Measurements from ENCODE around the gene RAVER1. TPM values are rescaled to one million over a fixed set of nuclear protein-coding genes. Genes with fewer than 3 reads are reported as not detected.

The RAVER1 gene
- total and polyA plus RNA-seq, 2 of the 13 experiments (the other 11 are each of a cell fraction or from before 2014, with no cell fraction given): 3.6 to 7.9 TPM

DNA sequence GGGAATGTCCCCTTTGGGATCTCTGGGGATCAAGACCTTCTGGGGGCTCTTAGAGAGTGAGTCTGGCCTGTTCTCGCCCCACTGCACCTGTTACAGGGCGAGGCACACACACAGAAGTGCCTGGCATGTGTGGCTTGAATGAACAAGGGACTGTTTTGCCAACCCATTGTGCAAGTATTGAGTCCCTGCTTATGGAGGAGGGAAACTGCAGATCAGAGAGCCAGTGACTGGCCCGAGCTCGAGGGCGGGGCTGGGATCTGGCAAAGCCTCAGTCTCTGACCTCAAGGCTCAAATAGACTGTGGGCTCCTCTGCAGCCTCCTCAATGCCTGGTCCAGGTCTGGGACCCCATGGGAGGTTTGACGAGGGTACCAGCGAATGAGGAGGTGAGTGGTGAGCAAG is 5.5 kb downstream of the RAVER1 start:
- H3K36me3 ChIP-seq (replicated peaks in 1 of 2; ENCODE audit: control insufficient read depth in 1 of 2, insufficient read depth in 2 of 2, low read length in 2 of 2): peaks cover 35 to 73% of the 10 kb centered on the region in 2 experiments
- no peak overlapping the region for H2AFZ ChIP-seq (ENCODE audit: low read length)
- in situ Hi-C loops (cut with HindIII; ENCODE audit: extremely low pct_ligation_motif_present, low pct_unique_long_range_greater_than_20kb) (no loop called here), intact Hi-C loops (cut with micrococcal nuclease; ENCODE audit: unreplicated experiment) (no loop called here)
- no peak overlapping the region for H3K9ac ChIP-seq (ENCODE audit: insufficient read depth, low read depth, low read length)
- H3K4me1 ChIP-seq (ENCODE audit: insufficient read depth, low read length): peaks cover 11% of the 10 kb centered on the region
- H3K27ac ChIP-seq (ENCODE audit: extremely low read length, insufficient read depth, low read length): no peak overlapping the region
- H4K20me1 ChIP-seq (ENCODE audit: insufficient read depth, low read length): peaks cover 16% of the 10 kb centered on the region; the same call in 1 of the 2 replicates
- no TSS peak for BruUV-seq (replicated peaks)
- peaks cover 23% of the 10 kb centered on the region for H3K79me2 ChIP-seq (ENCODE audit: insufficient read depth, low read length)
- ChIA-PET CTCF (ENCODE audit: low intra/inter-chr PET ratio, low total read pairs) (no interaction called here), POLR2A (no interaction called here)
- no peak overlapping the region for H3K4me3 ChIP-seq (replicated peaks in 1 of 3; ENCODE audit: insufficient read depth in 1 of 3, low read depth in 2 of 3, low read length in 3 of 3)
- H3K4me2 ChIP-seq (ENCODE audit: low read depth, low read length): no peak overlapping the region
- WGBS (ENCODE audit: low lambda C conversion rate): 96% methylated on average over 4 of the region's 7 CpGs
- TF ChIP-seq RAD51 (IDR thresholded peaks at IDR 0.05; ENCODE audit: borderline replicate concordance) (no peak), POLR2A (IDR thresholded peaks at IDR 0.05; ENCODE audit: insufficient read depth in 1 of 2, low read depth in 2 of 2, low read length in 2 of 2) (0 out of 4 replicates have a peak, but pooled peaks of 1 of the 2 experiments have one; percentile 23)
- H3K9me3 ChIP-seq (ENCODE audit: low read length): no peaks in the 10 kb centered on the region
- no peak for FAIRE-seq
- DNase-seq (ENCODE audit: low spot score): no peak
- ATAC-seq: no peak
- H3K27me3 ChIP-seq (ENCODE audit: control insufficient read depth in 1 of 2, insufficient read depth in 2 of 2, low read length in 2 of 2): no peaks in the 10 kb centered on the region; a peak in 1 of 5 replicates

DNA sequence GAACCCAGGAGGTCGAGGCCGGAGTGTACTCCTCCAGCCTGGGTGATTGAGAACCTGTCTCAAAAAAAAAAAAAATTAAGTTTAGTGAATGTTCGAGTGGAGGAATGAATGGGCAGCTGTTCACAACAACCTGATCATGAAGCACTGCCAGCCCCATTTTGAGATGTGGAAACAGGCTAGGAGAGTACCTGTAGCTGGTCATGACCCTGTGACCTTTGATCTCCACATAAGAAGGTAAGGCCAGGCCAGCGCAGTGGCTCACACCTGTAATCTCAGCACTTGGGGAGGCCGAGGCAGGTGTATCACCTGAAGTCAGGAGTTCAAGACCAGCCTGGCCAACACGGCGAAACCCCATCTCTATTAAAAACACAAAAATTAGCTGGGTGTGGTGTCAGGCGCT is 7.6 kb downstream of the RAVER1 start:
- WGBS (ENCODE audit: low lambda C conversion rate): 97% methylated on average over 8 of the region's 8 CpGs
- no peak overlapping the region for H2AFZ ChIP-seq (ENCODE audit: low read length)
- H3K4me2 ChIP-seq (ENCODE audit: low read depth, low read length): no peak overlapping the region
- POLR2A ChIA-PET: interaction anchor here (1.0 to 3.2 kb wide), 2 partner anchors 8 to 36 kb away, joined by 5 to 24 read pairs; partner anchors contain the start of genes ICAM5 and RAVER1
- H3K36me3 ChIP-seq (replicated peaks in 1 of 2; ENCODE audit: control insufficient read depth in 1 of 2, insufficient read depth in 2 of 2, low read length in 2 of 2): peaks cover 47 to 89% of the 10 kb centered on the region in 2 experiments
- intact Hi-C loops (cut with micrococcal nuclease; ENCODE audit: unreplicated experiment): no loop called here
- H3K27me3 ChIP-seq (ENCODE audit: control insufficient read depth in 1 of 2, insufficient read depth in 2 of 2, low read length in 2 of 2): no peaks in the 10 kb centered on the region
- CTCF ChIA-PET (ENCODE audit: low intra/inter-chr PET ratio, low total read pairs): no interaction called here
- H3K4me3 ChIP-seq (replicated peaks in 1 of 3; ENCODE audit: insufficient read depth in 1 of 3, low read depth in 2 of 3, low read length in 3 of 3): no peak overlapping the region
- H3K27ac ChIP-seq (ENCODE audit: extremely low read length, insufficient read depth, low read length): no peak overlapping the region
- no peak for TF ChIP-seq ZFAT (CRISPR knock-in tag; conservative IDR thresholded peaks at IDR 0.05)
- no peaks in the 10 kb centered on the region for H3K9me3 ChIP-seq (ENCODE audit: low read length)
- ATAC-seq: no peak
- H3K79me2 ChIP-seq (ENCODE audit: insufficient read depth, low read length): peaks cover 8% of the 10 kb centered on the region
- FAIRE-seq: no peak
- in situ Hi-C loops (cut with HindIII; ENCODE audit: extremely low pct_ligation_motif_present, low pct_unique_long_range_greater_than_20kb): no loop called here
- no TSS peak for BruUV-seq (replicated peaks)
- H4K20me1 ChIP-seq (ENCODE audit: insufficient read depth, low read length): 0 out of 2 replicates have a peak, but pooled peaks cover 11% of the 10 kb centered on the region
- no peak for DNase-seq (ENCODE audit: low spot score)
- no peak overlapping the region for H3K9ac ChIP-seq (ENCODE audit: insufficient read depth, low read depth, low read length)
- H3K4me1 ChIP-seq (ENCODE audit: insufficient read depth, low read length): no peaks in the 10 kb centered on the region

All from HepG2 (cell line).